ENCODE data around the gene ARL3. TPM values are rescaled to one million over a fixed set of nuclear protein-coding genes. Genes with fewer than 3 reads are reported as not detected.

Gene ARL3
- total RNA-seq, 1 donor from 2014 or later, result 12.1 TPM

DNA sequence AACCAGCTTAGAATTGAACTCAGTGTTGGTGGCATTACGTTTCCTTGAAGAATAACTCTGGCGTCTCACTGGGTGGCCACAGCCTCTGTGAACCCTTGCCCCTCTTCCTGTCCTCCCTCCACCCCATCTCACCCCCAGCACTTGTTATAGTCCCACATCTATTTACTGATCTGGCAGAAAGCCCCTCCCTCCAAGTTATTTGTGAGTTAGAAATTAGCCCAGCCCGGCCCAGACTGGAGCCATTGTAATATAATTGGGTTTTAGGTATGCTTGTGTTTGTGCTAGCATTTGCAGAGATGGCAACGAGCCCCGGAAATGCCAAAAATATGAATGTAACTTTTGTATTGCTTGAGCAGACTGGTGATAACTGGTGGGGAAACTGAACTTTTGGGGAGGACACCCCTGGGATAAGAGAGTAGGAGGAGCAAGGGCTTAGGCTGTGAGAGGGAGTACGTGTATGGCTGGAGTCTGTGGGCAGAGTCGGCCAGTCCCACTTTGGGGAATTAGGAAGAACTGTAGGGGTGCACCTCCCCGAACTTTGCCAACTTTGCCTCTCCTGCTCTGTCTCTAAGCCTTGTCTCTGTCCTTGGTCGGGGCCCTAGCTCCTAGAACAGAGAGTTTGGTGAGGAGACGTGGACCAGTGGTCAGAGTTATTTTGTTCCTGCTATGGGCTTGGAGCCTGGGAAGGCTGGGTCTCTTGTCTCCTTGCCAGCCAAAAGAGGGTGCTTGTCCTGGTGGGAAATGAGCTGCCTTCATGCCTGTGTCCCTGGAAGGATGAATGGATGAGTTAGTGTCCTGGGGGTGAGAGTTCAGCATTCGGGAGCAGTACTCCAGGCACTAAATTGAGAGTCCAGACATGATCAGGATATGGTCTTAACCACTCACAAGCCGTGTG is 89.2 kb downstream of the ARL3 start:
- no peaks in the 10 kb centered on the region for H3K9me3 Mint-ChIP-seq (ENCODE audit: low read depth)

GRCh38 chr10:102624094-102624493 is 90.1 kb downstream of the ARL3 start:
- Mint-ChIP-seq H3K27ac (ENCODE audit: unreplicated experiment) (no peak overlapping the region), H3K9me3 (ENCODE audit: low read depth) (no peaks in the 10 kb centered on the region), H3K36me3 (ENCODE audit: low read depth) (no peaks in the 10 kb centered on the region), H3K4me3 (ENCODE audit: unreplicated experiment) (no peak overlapping the region), H3K4me1 (ENCODE audit: low read depth) (peaks cover 74% of the 10 kb centered on the region), H3K27me3 (ENCODE audit: low read depth) (no peaks in the 10 kb centered on the region)
- TF ChIP-seq, protein P1, sequence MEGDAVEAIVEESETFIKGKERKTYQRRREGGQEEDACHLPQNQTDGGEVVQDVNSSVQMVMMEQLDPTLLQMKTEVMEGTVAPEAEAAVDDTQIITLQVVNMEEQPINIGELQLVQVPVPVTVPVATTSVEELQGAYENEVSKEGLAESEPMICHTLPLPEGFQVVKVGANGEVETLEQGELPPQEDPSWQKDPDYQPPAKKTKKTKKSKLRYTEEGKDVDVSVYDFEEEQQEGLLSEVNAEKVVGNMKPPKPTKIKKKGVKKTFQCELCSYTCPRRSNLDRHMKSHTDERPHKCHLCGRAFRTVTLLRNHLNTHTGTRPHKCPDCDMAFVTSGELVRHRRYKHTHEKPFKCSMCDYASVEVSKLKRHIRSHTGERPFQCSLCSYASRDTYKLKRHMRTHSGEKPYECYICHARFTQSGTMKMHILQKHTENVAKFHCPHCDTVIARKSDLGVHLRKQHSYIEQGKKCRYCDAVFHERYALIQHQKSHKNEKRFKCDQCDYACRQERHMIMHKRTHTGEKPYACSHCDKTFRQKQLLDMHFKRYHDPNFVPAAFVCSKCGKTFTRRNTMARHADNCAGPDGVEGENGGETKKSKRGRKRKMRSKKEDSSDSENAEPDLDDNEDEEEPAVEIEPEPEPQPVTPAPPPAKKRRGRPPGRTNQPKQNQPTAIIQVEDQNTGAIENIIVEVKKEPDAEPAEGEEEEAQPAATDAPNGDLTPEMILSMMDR (IDR thresholded peaks at IDR 0.05), result no peak
- peak; percentile 9 for DNase-seq (ENCODE audit: low spot score)

More for the DNA sequence above, 89.2 kb downstream of the ARL3 start:
- H3K27me3 Mint-ChIP-seq (ENCODE audit: low read depth), result no peaks in the 10 kb centered on the region
- no peak overlapping the region for H3K27ac Mint-ChIP-seq (ENCODE audit: unreplicated experiment)
- TF ChIP-seq, protein P1 (IDR thresholded peaks at IDR 0.05), result no peak
- DNase-seq (ENCODE audit: low spot score), result peak; percentile 33
- H3K36me3 Mint-ChIP-seq (ENCODE audit: low read depth), result no peaks in the 10 kb centered on the region
- H3K4me1 Mint-ChIP-seq (ENCODE audit: low read depth), result peaks cover 74% of the 10 kb centered on the region
- no peak overlapping the region for H3K4me3 Mint-ChIP-seq (ENCODE audit: unreplicated experiment)

Other genes with a start within 250 kb of the ARL3 start
- gene ACTR1A, start 211.7 kb downstream of the ARL3 start, total RNA-seq, result 128 to 137 TPM (median 128 TPM) in 3 replicates
- gene SUFU, start 210.4 kb downstream of the ARL3 start, total RNA-seq, result 14.5 to 15.5 TPM (median 15.5 TPM) in 3 replicates
- 40.3 to 74.4 TPM (median 66.8 TPM) in 3 replicates for gene TRIM8, start 69.9 kb downstream of the ARL3 start, total RNA-seq
- 4.0 to 11.1 TPM (median 4.7 TPM) in 3 replicates for gene SFXN2, start 239 bp upstream of the ARL3 start, total RNA-seq
- gene WBP1L, start 29.6 kb upstream of the ARL3 start, total RNA-seq, result 95.3 to 97.1 TPM (median 95.8 TPM) in 3 replicates
- not detected in 3 replicates for gene CYP17A1, start 123.0 kb upstream of the ARL3 start, total RNA-seq
- gene BORCS7, start 139.9 kb upstream of the ARL3 start, total RNA-seq, result 15.5 to 23.4 TPM (median 17.5 TPM) in 3 replicates
- gene AS3MT, start 155.1 kb upstream of the ARL3 start, total RNA-seq, result 2.2 to 3.7 TPM (median 2.3 TPM) in 3 replicates
- 15.3 to 36.8 TPM (median 33.0 TPM) in 3 replicates for gene CNNM2, start 203.9 kb upstream of the ARL3 start, total RNA-seq

All from chondrocyte (in vitro differentiated cells).